Measurements from ENCODE around the gene ANP32B. TPM values are rescaled to one million over a fixed set of nuclear protein-coding genes. Genes with fewer than 3 reads are reported as not detected.

Gene ANP32B
- polyA plus RNA-seq, 2 of the 4 experiments (the other 2 are of a cell fraction) = 127 to 360 TPM

DNA sequence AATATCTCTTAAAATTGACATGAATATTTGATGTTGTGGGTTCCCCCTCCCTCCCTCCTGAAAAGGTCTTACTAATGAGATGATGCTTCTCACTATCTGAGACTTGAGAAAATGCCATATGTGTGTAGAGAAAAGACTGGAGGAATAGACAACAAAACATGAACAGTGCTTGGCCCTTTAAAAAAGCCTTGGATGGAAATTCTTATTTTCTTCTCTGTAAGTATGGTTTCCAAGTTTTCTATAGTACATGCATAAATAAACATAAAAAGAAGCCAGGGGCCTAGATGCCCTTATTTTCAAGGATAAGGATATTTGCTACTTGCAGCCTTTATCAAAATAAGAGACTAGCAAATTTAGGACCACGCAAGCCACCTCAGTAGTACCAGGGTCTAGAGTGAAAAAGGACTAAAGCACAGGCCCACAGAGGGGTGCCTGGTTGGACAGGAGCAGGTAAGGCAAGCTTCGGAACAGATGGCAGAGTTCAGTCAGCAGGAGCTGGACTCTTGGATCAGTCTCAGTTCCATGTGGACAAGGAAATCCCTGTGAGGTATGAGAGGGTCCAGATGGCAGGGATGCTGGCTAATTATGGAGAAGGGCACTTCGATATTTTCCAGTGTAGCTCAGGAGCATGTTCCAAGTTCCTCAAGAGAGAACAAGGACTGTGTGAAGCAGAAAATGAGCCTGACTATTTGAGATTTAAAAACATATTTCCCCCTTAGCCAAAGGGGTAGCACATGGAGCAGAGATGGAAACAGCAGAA, 4.6 kb upstream of the ANP32B start:
- ChIA-PET POLR2A (no interaction called here), CTCF (interaction anchor here (0.6 to 1.6 kb wide), 2 partner anchors 17 to 55 kb away, joined by 3 read pairs; no protein-coding TSS in a partner anchor)
- FAIRE-seq (no peak), DNase-seq (ENCODE audit: low read depth in 1 of 2, low spot score in 1 of 2) (no peak), ATAC-seq (no peak)
- 71% methylated on average over 3 of the region's 3 CpGs for WGBS (ENCODE audit: missing lambda C conversion rate)
- 0 out of 3 replicates have a peak, but pooled peaks cover 3% of the 10 kb centered on the region for H3K9me3 ChIP-seq
- peaks cover 11% of the 10 kb centered on the region; the same call in 1 of the 3 replicates for H3K4me1 ChIP-seq
- TF ChIP-seq CBX2 (IDR thresholded peaks at IDR 0.05; ENCODE audit: borderline replicate concordance, low read depth) (no peak), HOXB13 (CRISPR knock-in tag; IDR thresholded peaks at IDR 0.05; ENCODE audit: low read depth) (no peak), ZNF302 (CRISPR knock-in tag; IDR thresholded peaks at IDR 0.05) (no peak), RNF2 (IDR thresholded peaks at IDR 0.05; ENCODE audit: borderline replicate concordance, low read depth) (no peak), EHF (CRISPR knock-in tag; IDR thresholded peaks at IDR 0.05) (no peak), MAFK (IDR thresholded peaks at IDR 0.05; ENCODE audit: partially characterized antibody) (no peak), CHD4 (IDR thresholded peaks at IDR 0.05; ENCODE audit: borderline replicate concordance) (no peak), MAZ (IDR thresholded peaks at IDR 0.05; ENCODE audit: borderline replicate concordance, low read depth, low read length) (no peak), HOXA7 (CRISPR knock-in tag; IDR thresholded peaks at IDR 0.05) (no peak), HDAC2 (IDR thresholded peaks at IDR 0.05) (no peak), CHD2 (IDR thresholded peaks at IDR 0.05; ENCODE audit: low read length, partially characterized antibody) (no peak), RCOR1 (IDR thresholded peaks at IDR 0.05; ENCODE audit: low read depth, low read length) (no peak), JUNB (IDR thresholded peaks at IDR 0.05) (no peak), ESRRA (IDR thresholded peaks at IDR 0.05; ENCODE audit: borderline replicate concordance, low read length) (no peak)
- TF ChIP-seq, protein P1, sequence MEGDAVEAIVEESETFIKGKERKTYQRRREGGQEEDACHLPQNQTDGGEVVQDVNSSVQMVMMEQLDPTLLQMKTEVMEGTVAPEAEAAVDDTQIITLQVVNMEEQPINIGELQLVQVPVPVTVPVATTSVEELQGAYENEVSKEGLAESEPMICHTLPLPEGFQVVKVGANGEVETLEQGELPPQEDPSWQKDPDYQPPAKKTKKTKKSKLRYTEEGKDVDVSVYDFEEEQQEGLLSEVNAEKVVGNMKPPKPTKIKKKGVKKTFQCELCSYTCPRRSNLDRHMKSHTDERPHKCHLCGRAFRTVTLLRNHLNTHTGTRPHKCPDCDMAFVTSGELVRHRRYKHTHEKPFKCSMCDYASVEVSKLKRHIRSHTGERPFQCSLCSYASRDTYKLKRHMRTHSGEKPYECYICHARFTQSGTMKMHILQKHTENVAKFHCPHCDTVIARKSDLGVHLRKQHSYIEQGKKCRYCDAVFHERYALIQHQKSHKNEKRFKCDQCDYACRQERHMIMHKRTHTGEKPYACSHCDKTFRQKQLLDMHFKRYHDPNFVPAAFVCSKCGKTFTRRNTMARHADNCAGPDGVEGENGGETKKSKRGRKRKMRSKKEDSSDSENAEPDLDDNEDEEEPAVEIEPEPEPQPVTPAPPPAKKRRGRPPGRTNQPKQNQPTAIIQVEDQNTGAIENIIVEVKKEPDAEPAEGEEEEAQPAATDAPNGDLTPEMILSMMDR (IDR thresholded peaks at IDR 0.05) = no peak
- TF ChIP-seq, protein P2, sequence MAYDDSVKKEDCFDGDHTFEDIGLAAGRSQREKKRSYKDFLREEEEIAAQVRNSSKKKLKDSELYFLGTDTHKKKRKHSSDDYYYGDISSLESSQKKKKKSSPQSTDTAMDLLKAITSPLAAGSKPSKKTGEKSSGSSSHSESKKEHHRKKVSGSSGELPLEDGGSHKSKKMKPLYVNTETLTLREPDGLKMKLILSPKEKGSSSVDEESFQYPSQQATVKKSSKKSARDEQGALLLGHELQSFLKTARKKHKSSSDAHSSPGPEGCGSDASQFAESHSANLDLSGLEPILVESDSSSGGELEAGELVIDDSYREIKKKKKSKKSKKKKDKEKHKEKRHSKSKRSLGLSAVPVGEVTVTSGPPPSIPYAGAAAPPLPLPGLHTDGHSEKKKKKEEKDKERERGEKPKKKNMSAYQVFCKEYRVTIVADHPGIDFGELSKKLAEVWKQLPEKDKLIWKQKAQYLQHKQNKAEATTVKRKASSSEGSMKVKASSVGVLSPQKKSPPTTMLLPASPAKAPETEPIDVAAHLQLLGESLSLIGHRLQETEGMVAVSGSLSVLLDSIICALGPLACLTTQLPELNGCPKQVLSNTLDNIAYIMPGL (CRISPR knock-in tag; IDR thresholded peaks at IDR 0.05; ENCODE audit: borderline replicate concordance) = no peak
- no peak overlapping the region for H3K4me2 ChIP-seq
- H3K4me3 ChIP-seq = no peak overlapping the region
- H3K27ac ChIP-seq = no peak overlapping the region

DNA sequence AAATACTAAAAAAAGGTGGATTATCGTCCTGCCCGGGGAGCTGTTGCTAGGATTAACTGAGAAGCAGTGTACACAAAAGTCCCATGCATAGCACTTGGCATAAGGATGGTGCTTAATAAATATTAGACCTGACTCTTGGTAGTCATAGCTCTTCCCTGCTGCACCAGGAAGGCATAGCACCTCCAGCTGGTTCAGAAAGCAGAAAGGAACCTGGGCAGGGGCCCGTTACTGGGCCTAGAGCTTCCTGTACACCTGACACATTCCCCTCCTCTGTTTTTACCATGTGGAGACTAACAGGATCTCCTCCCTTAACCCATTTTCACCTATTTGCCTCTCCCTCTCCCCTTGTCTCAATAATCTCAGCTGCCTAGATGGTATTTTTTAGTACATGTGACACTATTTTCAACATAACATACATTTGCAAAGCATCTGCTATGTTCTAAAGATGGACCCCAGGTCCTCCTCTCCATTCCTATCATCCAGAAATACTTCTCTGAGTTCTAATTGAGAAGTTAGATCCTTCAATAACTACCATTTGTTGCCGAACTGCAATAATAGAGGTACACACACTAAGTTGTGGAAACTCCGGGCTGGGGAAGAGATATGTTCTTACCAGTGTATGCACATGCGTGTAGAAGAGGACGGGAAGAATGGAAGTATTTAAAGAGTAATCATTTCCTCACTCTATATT, 3.2 kb upstream of the ANP32B start:
- 85% methylated on average over 7 of the region's 7 CpGs for WGBS (ENCODE audit: missing lambda C conversion rate)
- Histone ChIP-seq H3K4me2 (no peak overlapping the region), H3K27ac (no peak overlapping the region), H3K4me1 (peaks cover 11% of the 10 kb centered on the region; the same call in 1 of the 3 replicates), H3K4me3 (no peak overlapping the region), H3K9me3 (0 out of 3 replicates have a peak, but pooled peaks cover 3% of the 10 kb centered on the region)
- no peak for DNase-seq (ENCODE audit: low read depth in 1 of 2, low spot score in 1 of 2)
- no peak for FAIRE-seq
- POLR2A ChIA-PET = interaction anchor here (0.5 to 1.2 kb wide), 2 partner anchors 52 to 57 kb away, joined by 3 to 4 read pairs; partner anchors contain the start of gene TRMO
- no peak for TF ChIP-seq ZNF302 (CRISPR knock-in tag; IDR thresholded peaks at IDR 0.05)
- TF ChIP-seq TFCP2L1 (CRISPR knock-in tag; IDR thresholded peaks at IDR 0.05) = no peak
- TF ChIP-seq FOXS1 (CRISPR knock-in tag; IDR thresholded peaks at IDR 0.05) = no peak
- TF ChIP-seq NFE2L2 (conservative IDR thresholded peaks at IDR 0.05; ENCODE audit: low read length) = no peak
- TF ChIP-seq RFX5 (IDR thresholded peaks at IDR 0.05) = no peak
- no peak for TF ChIP-seq HOXA7 (CRISPR knock-in tag; IDR thresholded peaks at IDR 0.05)
- TF ChIP-seq EHMT2 (IDR thresholded peaks at IDR 0.05; ENCODE audit: low read depth) = no peak
- no peak for TF ChIP-seq JUNB (IDR thresholded peaks at IDR 0.05)
- TF ChIP-seq, protein P2 (CRISPR knock-in tag; IDR thresholded peaks at IDR 0.05; ENCODE audit: borderline replicate concordance) = no peak
- TF ChIP-seq POLR2A (IDR thresholded peaks at IDR 0.05; ENCODE audit: low read length) = no peak
- no peak for TF ChIP-seq PHF8 (IDR thresholded peaks at IDR 0.05; ENCODE audit: borderline replicate concordance, low read depth)
- TF ChIP-seq MAFK (IDR thresholded peaks at IDR 0.05; ENCODE audit: partially characterized antibody) = no peak
- TF ChIP-seq JUN (IDR thresholded peaks at IDR 0.05) = no peak
- TF ChIP-seq CBX8 (IDR thresholded peaks at IDR 0.05) = no peak
- TF ChIP-seq ESRRA (IDR thresholded peaks at IDR 0.05; ENCODE audit: borderline replicate concordance, low read length) = no peak
- TF ChIP-seq SMC3 (IDR thresholded peaks at IDR 0.05) = no peak
- no peak for TF ChIP-seq ZC3H11A (IDR thresholded peaks at IDR 0.05)
- no peak for ATAC-seq
- CTCF ChIA-PET = interaction anchor here (0.8 to 1.8 kb wide), 5 partner anchors 18 to 56 kb away, joined by 3 to 9 read pairs (median 3); no protein-coding TSS in a partner anchor
